ENCODE results near the gene TRPT1.

DNA sequence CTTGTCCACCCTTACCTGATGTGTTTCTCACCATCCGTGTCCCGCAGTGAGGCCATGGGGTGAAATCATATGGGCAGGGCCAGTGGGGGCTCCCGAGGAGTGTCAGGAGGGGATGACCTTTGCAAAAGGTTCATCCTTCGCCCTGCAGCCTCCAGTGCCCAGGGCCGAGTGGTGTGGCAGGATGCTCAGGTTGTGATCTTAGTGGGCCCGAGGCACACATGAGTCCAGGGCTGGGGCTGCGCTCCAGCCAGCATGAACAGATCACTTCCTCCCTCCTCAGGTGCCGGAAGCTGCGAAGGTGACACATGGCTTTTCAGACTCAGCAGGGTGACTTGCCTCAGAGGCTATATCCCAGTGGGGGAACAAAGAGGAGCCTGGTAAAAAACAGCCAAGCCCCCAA, 12.1 kb upstream of the TRPT1 start:
- TF ChIP-seq POLR2A (IDR thresholded peaks at IDR 0.05; ENCODE audit: low read depth, low read length) (no peak), TAF1 (IDR thresholded peaks at IDR 0.05; ENCODE audit: borderline replicate concordance, low read depth, low read length) (no peak), POLR2AphosphoS5 (IDR thresholded peaks at IDR 0.05; ENCODE audit: low read depth, low read length) (no peak)
